HG02870 (cell line): ENCODE measurements around the gene LIPJ.

ENCODE experiments used
- ATAC-seq: cut with Tn5 transposase; IDR thresholded peaks from one replicate; pipeline ENCODE4 v1.9.1; 2021; ENCODE audit warnings: mild to moderate bottlenecking, moderate library complexity; ENCODE audit not compliant: unreplicated experiment

The LIPJ gene

GRCh38 chr10:88592906-88593305, 6.3 kb downstream of the LIPJ start:
- ATAC-seq, result no peak

GRCh38 chr10:88594482-88594881, 7.9 kb downstream of the LIPJ start:
- ATAC-seq, result no peak

- peak; percentile 86 for ATAC-seq
These were observed 11.5 kb downstream of the LIPJ start for GRCh38 chr10:88598055-88598454.

- peak; percentile 77 for ATAC-seq
These were observed 21.6 kb downstream of the LIPJ start for GRCh38 chr10:88608052-88608732.

GRCh38 chr10:88608780-88609179, 22.2 kb downstream of the LIPJ start:
- ATAC-seq, result no peak

- no peak for ATAC-seq
These were observed 29.9 kb downstream of the LIPJ start for GRCh38 chr10:88616250-88616977.

- no peak for ATAC-seq
These were observed 31.3 kb downstream of the LIPJ start for GRCh38 chr10:88617772-88618300.

GRCh38 chr10:88618496-88618895, 31.9 kb downstream of the LIPJ start:
- no peak for ATAC-seq

- ATAC-seq, result no peak
These were observed 33.9 kb downstream of the LIPJ start for GRCh38 chr10:88620441-88620840.

- ATAC-seq, result no peak
These were observed 37.3 kb downstream of the LIPJ start for GRCh38 chr10:88623835-88624234.

GRCh38 chr10:88624840-88625239, 38.3 kb downstream of the LIPJ start:
- ATAC-seq, result no peak

- ATAC-seq, result no peak
These were observed 53.6 kb downstream of the LIPJ start for GRCh38 chr10:88640186-88640585.

- ATAC-seq, result no peak
These were observed 55.6 kb downstream of the LIPJ start for GRCh38 chr10:88642209-88642608.

GRCh38 chr10:88642963-88643362, 56.4 kb downstream of the LIPJ start:
- no peak for ATAC-seq

- ATAC-seq, result no peak
These were observed 60.6 kb downstream of the LIPJ start for GRCh38 chr10:88647061-88647615.

- no peak for ATAC-seq
These were observed 64.6 kb downstream of the LIPJ start for GRCh38 chr10:88651101-88651551.

GRCh38 chr10:88652616-88653015, 66.1 kb downstream of the LIPJ start:
- no peak for ATAC-seq
